AG04450 (cell line): ENCODE measurements around the gene ACBD6. TPM values are rescaled to one million over a fixed set of nuclear protein-coding genes. Genes with fewer than 3 reads are reported as not detected.

Source experiments
- CTCF ChIA-PET: fragments of 300-600, 350-600 bp; formaldehyde crosslinking; extraction: SDS; loops from one replicate; lab custom pipeline; 2022; ENCODE audit warnings: antibody characterized with exemption, inconsistent platforms; lab: Charles Lee
- POLR2A ChIA-PET: fragments of 350-600 bp; formaldehyde crosslinking; extraction: SDS; loops from one replicate; lab custom pipeline; 2021; ENCODE audit warnings: antibody characterized with exemption, inconsistent platforms; lab: Yijun Ruan, JAX
- DNase-seq: peaks from one replicate; pipeline ENCODE4 v3.0.0-alpha.2; 2011; ENCODE audit warnings: low read depth, low spot score
- H3K27ac ChIP-seq: one replicate; pipeline ENCODE4 v1.5.1; 2012; ENCODE audit warnings: low read depth, low read length, control low read depth
- H3K27me3 ChIP-seq: one replicate; pipeline ENCODE4 v1.6.0; 2012; ENCODE audit warnings: low read length; ENCODE audit not compliant: control insufficient read depth, insufficient read depth
- H3K4me3 ChIP-seq: 2 replicates; pipeline ENCODE4 v1.5.1; 2011; ENCODE audit warnings: mild to moderate bottlenecking, low read depth, low read length, control low read depth
- H3K9me3 ChIP-seq: 2 replicates; pipeline ENCODE4 v1.5.1; 2012; ENCODE audit warnings: low read length; ENCODE audit not compliant: control insufficient read depth, insufficient read depth
- polyA plus RNA-seq: library from polyadenylated mRNA; depleted of rRNA; stranded (reverse); fragments of >200 nt; gene quantifications from 2 replicates; pipeline ENCODE4 v1.2.3, GENCODE V29; 2011
- TF ChIP-seq, protein P1 (sequence below): IDR thresholded peaks from 2 replicates; pipeline ENCODE4 v1.5.1; 2011; ENCODE audit warnings: low read depth, low read length, control low read depth, inconsistent platforms

The ACBD6 gene
- polyA plus RNA-seq, 1 experiment, result 87.6 TPM

- ChIA-PET POLR2A (interaction anchor here (1.1 kb wide), 1 partner anchor 13 kb away, joined by 3 read pairs; no protein-coding TSS in a partner anchor), CTCF (interaction anchor here (1.0 to 2.1 kb wide), 7 partner anchors 8 to 218 kb away, joined by 3 to 14 read pairs (median 4); no protein-coding TSS in a partner anchor)
- TF ChIP-seq, protein P1, sequence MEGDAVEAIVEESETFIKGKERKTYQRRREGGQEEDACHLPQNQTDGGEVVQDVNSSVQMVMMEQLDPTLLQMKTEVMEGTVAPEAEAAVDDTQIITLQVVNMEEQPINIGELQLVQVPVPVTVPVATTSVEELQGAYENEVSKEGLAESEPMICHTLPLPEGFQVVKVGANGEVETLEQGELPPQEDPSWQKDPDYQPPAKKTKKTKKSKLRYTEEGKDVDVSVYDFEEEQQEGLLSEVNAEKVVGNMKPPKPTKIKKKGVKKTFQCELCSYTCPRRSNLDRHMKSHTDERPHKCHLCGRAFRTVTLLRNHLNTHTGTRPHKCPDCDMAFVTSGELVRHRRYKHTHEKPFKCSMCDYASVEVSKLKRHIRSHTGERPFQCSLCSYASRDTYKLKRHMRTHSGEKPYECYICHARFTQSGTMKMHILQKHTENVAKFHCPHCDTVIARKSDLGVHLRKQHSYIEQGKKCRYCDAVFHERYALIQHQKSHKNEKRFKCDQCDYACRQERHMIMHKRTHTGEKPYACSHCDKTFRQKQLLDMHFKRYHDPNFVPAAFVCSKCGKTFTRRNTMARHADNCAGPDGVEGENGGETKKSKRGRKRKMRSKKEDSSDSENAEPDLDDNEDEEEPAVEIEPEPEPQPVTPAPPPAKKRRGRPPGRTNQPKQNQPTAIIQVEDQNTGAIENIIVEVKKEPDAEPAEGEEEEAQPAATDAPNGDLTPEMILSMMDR, result no peak
- DNase-seq, result no peak
- H3K9me3 ChIP-seq, result no peaks in the 10 kb centered on the region
- no peak overlapping the region for H3K27ac ChIP-seq
- H3K27me3 ChIP-seq, result peaks cover 7% of the 10 kb centered on the region
- no peak overlapping the region for H3K4me3 ChIP-seq
Measured at GRCh38 chr1:180261030-180261429, 241.3 kb downstream of the ACBD6 start.

DNA sequence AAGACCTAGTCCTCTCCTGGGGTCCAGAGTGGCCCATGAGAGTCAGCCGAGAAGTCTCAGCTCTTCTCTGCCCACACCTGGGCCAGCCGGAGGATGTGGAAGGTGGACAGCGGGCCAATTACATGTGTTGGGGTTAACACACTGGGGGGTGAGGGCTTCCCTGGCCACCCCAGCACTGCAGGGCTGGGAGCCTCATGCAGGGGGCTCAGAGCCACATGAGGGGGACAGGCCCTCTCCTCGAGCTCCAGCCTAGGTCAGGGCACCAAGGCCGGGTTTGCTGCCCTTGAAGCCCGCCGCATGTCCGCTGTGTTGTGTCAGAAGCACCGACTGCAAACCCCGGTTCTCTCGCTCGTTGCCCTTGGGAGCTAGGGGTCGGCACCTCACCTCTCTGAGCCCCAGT, 241.8 kb downstream of the ACBD6 start:
- ChIA-PET CTCF (interaction anchor here (1.0 to 2.1 kb wide), 3 partner anchors 7 to 217 kb away, joined by 3 to 14 read pairs (median 4); no protein-coding TSS in a partner anchor), POLR2A (interaction anchor here (1.1 kb wide), 1 partner anchor 13 kb away, joined by 3 read pairs; no protein-coding TSS in a partner anchor)
- TF ChIP-seq, protein P1, result no peak
- peaks cover 7% of the 10 kb centered on the region for H3K27me3 ChIP-seq
- no peaks in the 10 kb centered on the region for H3K9me3 ChIP-seq
- no peak overlapping the region for H3K4me3 ChIP-seq
- H3K27ac ChIP-seq, result no peak overlapping the region
- DNase-seq, result no peak

DNA sequence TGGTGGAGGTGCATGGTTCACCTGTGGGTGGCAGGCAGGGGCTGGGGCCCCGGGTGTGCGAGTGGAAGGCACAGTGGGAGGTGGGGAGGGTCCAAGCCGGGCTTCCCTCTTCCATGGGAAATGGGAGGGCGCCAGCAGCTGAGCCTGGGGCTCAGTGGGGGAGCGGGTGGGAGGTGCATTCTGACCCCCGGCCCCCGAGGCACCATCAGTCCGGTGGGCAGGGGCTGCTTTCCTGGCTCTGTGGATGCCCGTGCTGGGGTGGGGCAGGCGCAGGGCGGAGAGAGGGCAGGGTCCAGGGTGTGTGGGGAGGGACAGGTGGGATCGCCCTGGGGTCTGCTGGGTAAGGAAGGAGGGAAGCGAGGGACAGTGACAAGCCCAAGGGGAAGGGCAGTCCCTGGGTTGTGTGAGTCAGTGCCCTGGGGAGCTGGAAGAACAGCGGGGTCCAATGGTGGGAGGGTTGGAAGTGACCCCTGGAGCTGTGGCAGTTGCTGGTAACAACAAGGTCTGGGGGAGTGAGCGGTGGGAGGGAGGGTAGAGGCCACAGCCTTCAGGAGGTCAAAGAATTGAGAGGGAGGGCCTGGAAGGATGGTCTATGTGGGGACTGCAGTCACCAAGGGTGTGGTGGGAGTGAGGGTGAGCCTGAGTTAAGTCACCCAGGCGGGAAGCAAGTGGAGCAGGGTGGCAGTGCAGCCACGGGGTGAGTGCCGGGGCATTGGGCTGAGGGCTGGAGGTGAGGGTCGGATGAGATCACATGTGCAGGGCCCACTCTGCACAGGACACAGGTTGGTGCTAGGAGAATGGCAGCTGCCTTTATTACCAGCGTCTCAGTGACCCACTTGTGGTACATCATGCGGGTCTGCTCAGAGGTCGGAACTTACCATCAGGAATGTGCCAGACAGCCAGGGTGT, 242.7 kb downstream of the ACBD6 start:
- CTCF ChIA-PET, result interaction anchor here (1.1 kb wide), 2 partner anchors 218 to 223 kb away, joined by 3 to 4 read pairs; no protein-coding TSS in a partner anchor
- POLR2A ChIA-PET, result no interaction called here
- TF ChIP-seq, protein P1, result no peak
- H3K27ac ChIP-seq, result no peak overlapping the region
- no peaks in the 10 kb centered on the region for H3K9me3 ChIP-seq
- no peak for DNase-seq
- no peak overlapping the region for H3K4me3 ChIP-seq
- peaks cover 7% of the 10 kb centered on the region for H3K27me3 ChIP-seq

GRCh38 chr1:180258935-180259334, 243.4 kb downstream of the ACBD6 start:
- H3K4me3 ChIP-seq, result no peak overlapping the region
- peaks cover 7% of the 10 kb centered on the region for H3K27me3 ChIP-seq
- ChIA-PET CTCF (interaction anchor here (1.1 kb wide), 1 partner anchor 224 kb away, joined by 3 read pairs; no protein-coding TSS in a partner anchor), POLR2A (no interaction called here)
- H3K9me3 ChIP-seq, result no peaks in the 10 kb centered on the region
- TF ChIP-seq, protein P1, result no peak
- DNase-seq, result no peak
- no peak overlapping the region for H3K27ac ChIP-seq

GRCh38 chr1:180258290-180258689, 244.1 kb downstream of the ACBD6 start:
- no peaks in the 10 kb centered on the region for H3K9me3 ChIP-seq
- TF ChIP-seq, protein P1, result no peak
- no peak for DNase-seq
- no peak overlapping the region for H3K4me3 ChIP-seq
- H3K27me3 ChIP-seq, result peaks cover 6% of the 10 kb centered on the region
- H3K27ac ChIP-seq, result no peak overlapping the region
- ChIA-PET POLR2A (no interaction called here), CTCF (interaction anchor here (1.1 kb wide), 1 partner anchor 224 kb away, joined by 3 read pairs; no protein-coding TSS in a partner anchor)
